OCI-LY7 (cell line): ENCODE data around the gene NR1I2. TPM values are rescaled to one million over a fixed set of nuclear protein-coding genes. Genes with fewer than 3 reads are reported as not detected.

ENCODE experiments used
- BruUV-seq: library from RNA; stranded (reverse); fragments of 400-500 nt; replicated peaks from 2 replicates; lab custom pipeline; 2021; lab: Mats Ljungman, UMichigan
- CTCF ChIA-PET: fragments of 300-600 bp; sonication (Branson Sonifier 250); formaldehyde crosslinking; loops from one replicate; lab custom pipeline; 2022; ENCODE audit warnings: antibody characterized with exemption; ENCODE audit not compliant: unreplicated experiment; lab: Charles Lee
- POLR2A ChIA-PET: fragments of 300-600 bp; sonication (Branson Sonifier 250); formaldehyde crosslinking; loops from one replicate; lab custom pipeline; 2022; ENCODE audit warnings: antibody characterized with exemption; lab: Charles Lee
- DNase-seq: peaks from one replicate; pipeline ENCODE4 v3.0.0-alpha.2; 2015; ENCODE audit warnings: low spot score
- H2AFZ ChIP-seq: fragments of 200-600 bp; sonication (generic), shearing (Covaris generic); 2 replicates; pipeline ENCODE4 v1.6.1; 2014; ENCODE audit warnings: mild to moderate bottlenecking, antibody characterized with exemption, low read length, moderate library complexity
- H3K27ac ChIP-seq: fragments of 200-600 bp; sonication (generic); 2 replicates; pipeline ENCODE4 v1.5.1; 2014; ENCODE audit warnings: mixed run types, low read depth, mild to moderate bottlenecking, moderate library complexity, low read length, inconsistent platforms; ENCODE audit not compliant: poor library complexity, severe bottlenecking
- H3K36me3 ChIP-seq: fragments of 200-600 bp; sonication (generic); 2 replicates; pipeline ENCODE4 v1.6.1; 2014; ENCODE audit warnings: mild to moderate bottlenecking, antibody characterized with exemption, low read length, moderate library complexity, mixed read lengths; ENCODE audit not compliant: insufficient read depth
- H3K4me1 ChIP-seq: fragments of 200-600 bp; sonication (generic); 2 replicates; pipeline ENCODE4 v1.5.1; 2014; ENCODE audit warnings: mild to moderate bottlenecking, low read length; ENCODE audit not compliant: insufficient read depth, poor library complexity, severe bottlenecking
- H3K4me2 ChIP-seq: fragments of 200-600 bp; sonication (generic); 2 replicates; pipeline ENCODE4 v1.6.1; 2014; ENCODE audit warnings: mild to moderate bottlenecking, low read length
- H3K4me3 ChIP-seq: fragments of 200-600 bp; sonication (generic); 2 replicates; pipeline ENCODE4 v1.5.1; 2014; ENCODE audit warnings: mild to moderate bottlenecking, low read depth, low read length; ENCODE audit not compliant: poor library complexity, severe bottlenecking
- H3K79me2 ChIP-seq: fragments of 200-600 bp; sonication (generic); 2 replicates; pipeline ENCODE4 v1.6.1; 2016; ENCODE audit warnings: low read depth, mild to moderate bottlenecking, low read length, moderate library complexity, mixed read lengths; ENCODE audit not compliant: insufficient read depth
- H3K9me2 ChIP-seq: fragments of 200-600 bp; sonication (generic); 2 replicates; pipeline ENCODE4 v1.6.1; 2016; ENCODE audit warnings: mild to moderate bottlenecking, low read length, mixed read lengths; ENCODE audit not compliant: insufficient read depth
- H3K9me3 ChIP-seq: fragments of 200-600 bp; sonication (generic); 2 replicates; pipeline ENCODE4 v1.6.1; 2014; ENCODE audit warnings: mild to moderate bottlenecking, mixed run types, low read length, mixed read lengths
- H4K20me1 ChIP-seq: fragments of 200-600 bp; sonication (generic); 2 replicates; pipeline ENCODE4 v1.6.1; 2014; ENCODE audit warnings: mild to moderate bottlenecking, antibody characterized with exemption, low read length, moderate library complexity, mixed read lengths; ENCODE audit not compliant: insufficient read depth
- EZH2phosphoT487 ChIP-seq: fragments of 200-600 bp; sonication (generic); IDR thresholded peaks from 2 replicates; pipeline ENCODE4 v1.6.1; 2018; ENCODE audit warnings: low read depth, borderline replicate concordance, mild to moderate bottlenecking, mixed run types, antibody characterized with exemption, low read length, moderate library complexity, mixed read lengths
- intact Hi-C: fragments of 100-400 bp; cut with micrococcal nuclease; formaldehyde crosslinking; loops from one replicate; pipeline ENCODE4 v1.10.0; 2022; ENCODE audit not compliant: unreplicated experiment
- total RNA-seq, 2 experiments: library from RNA; depleted of rRNA in 1 of 2; stranded (reverse); fragments of >200 nt in 1 of 2; shearing (Covaris generic) in 1 of 2; gene quantifications; 2 replicates each; pipeline ENCODE4 v1.2.3, GENCODE V29; 2014 to 2022
- TF ChIP-seq, protein P1 (sequence below): fragments of 200-600 bp; sonication (generic); conservative IDR thresholded peaks from 2 replicates; pipeline ENCODE4 v1.5.1; 2014; ENCODE audit warnings: mild to moderate bottlenecking, antibody characterized with exemption, low read length, moderate library complexity, mixed read lengths

The NR1I2 gene
- total RNA-seq, 2 experiments from 2014 or later, result not detected

DNA sequence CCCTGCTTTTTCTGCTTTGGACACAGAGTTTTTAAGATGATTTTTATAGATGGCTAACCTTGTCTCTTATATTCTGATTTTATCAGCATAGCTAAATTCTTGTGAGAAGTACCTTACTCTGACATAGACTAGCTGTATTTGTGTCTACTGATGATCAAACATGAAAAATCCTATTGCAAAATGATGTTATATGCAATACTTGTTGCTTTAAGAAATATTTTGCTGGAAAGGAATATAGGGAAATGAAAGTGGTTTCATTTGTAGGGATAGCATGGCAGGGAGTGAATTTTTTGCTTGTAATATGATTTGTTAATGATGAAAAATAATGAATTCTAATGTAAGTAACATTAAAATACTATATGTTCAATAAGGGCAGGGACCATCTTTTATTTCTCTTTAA is 43.2 kb upstream of the NR1I2 start:
- Histone ChIP-seq H3K4me3 (no peak overlapping the region), H3K79me2 (no peaks in the 10 kb centered on the region), H3K9me2 (no peaks in the 10 kb centered on the region), H3K9me3 (no peaks in the 10 kb centered on the region), H2AFZ (no peak overlapping the region), H3K4me1 (peaks cover 4% of the 10 kb centered on the region), H3K36me3 (no peaks in the 10 kb centered on the region), H4K20me1 (no peaks in the 10 kb centered on the region), H3K27ac (no peak overlapping the region), H3K4me2 (no peak overlapping the region)
- CTCF ChIA-PET, result no interaction called here
- intact Hi-C loops, result no loop called here
- no peak for DNase-seq
- TF ChIP-seq EZH2phosphoT487, result no peak
- TF ChIP-seq, protein P1, sequence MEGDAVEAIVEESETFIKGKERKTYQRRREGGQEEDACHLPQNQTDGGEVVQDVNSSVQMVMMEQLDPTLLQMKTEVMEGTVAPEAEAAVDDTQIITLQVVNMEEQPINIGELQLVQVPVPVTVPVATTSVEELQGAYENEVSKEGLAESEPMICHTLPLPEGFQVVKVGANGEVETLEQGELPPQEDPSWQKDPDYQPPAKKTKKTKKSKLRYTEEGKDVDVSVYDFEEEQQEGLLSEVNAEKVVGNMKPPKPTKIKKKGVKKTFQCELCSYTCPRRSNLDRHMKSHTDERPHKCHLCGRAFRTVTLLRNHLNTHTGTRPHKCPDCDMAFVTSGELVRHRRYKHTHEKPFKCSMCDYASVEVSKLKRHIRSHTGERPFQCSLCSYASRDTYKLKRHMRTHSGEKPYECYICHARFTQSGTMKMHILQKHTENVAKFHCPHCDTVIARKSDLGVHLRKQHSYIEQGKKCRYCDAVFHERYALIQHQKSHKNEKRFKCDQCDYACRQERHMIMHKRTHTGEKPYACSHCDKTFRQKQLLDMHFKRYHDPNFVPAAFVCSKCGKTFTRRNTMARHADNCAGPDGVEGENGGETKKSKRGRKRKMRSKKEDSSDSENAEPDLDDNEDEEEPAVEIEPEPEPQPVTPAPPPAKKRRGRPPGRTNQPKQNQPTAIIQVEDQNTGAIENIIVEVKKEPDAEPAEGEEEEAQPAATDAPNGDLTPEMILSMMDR, result no peak
- BruUV-seq, result no TSS peak
- POLR2A ChIA-PET, result interaction anchor here (1.2 kb wide), 1 partner anchor 28 kb away, joined by 4 read pairs; no protein-coding TSS in a partner anchor

DNA sequence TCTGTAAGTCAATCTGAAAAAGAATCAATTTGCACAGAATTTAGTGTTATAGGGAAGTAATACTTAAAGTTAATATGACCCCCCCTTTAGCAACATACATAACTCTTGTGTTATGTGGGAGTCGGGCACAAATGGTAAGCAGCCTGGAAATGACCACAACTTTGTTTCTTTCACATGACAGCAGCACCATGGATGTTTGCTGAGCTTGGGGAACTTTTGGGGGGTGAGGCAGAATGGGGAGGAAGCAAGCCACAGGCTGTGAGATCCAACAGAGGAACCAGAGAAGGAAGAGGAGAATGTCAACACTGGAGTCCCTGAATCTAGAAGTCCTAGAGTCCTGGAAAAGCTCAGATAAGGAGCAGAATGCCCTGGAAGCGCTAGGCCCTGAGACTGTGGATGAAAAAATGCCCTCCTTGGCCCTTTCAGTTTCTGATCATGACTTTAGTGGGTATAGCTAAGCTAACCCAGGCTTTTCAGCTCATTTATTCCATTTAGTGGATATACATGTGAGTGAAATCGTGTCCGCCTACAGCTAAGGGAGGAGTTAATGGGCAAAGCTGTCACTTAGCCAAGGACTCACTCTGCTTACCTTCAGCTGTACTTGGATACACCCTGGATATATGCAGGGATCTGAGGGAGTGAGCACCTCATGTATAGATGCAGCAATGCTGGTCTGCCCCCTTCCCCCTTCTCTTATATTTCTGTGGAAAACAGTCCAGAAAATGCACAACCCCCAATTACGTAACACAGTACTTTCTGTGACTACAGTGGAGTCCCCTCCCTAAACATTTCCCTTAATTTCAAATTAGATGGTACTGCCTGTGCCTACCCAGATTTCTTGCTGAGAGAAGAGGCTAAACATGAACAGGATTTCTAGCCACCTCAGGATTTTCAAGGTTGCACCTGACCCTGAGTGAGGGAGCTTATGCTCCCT is 40.0 kb upstream of the NR1I2 start:
- Histone ChIP-seq H3K36me3 (no peaks in the 10 kb centered on the region), H3K9me3 (no peaks in the 10 kb centered on the region), H2AFZ (no peak overlapping the region), H4K20me1 (no peaks in the 10 kb centered on the region), H3K79me2 (no peaks in the 10 kb centered on the region), H3K27ac (no peak overlapping the region), H3K4me2 (no peak overlapping the region), H3K4me1 (peaks cover 4% of the 10 kb centered on the region), H3K9me2 (no peaks in the 10 kb centered on the region), H3K4me3 (no peak overlapping the region)
- intact Hi-C loops, result no loop called here
- TF ChIP-seq EZH2phosphoT487, result no peak
- TF ChIP-seq, protein P1, result no peak
- ChIA-PET POLR2A (interaction anchor here (0.9 kb wide), 1 partner anchor 878 kb away, joined by 3 read pairs; no protein-coding TSS in a partner anchor), CTCF (no interaction called here)
- BruUV-seq, result no TSS peak
- DNase-seq, result no peak

DNA sequence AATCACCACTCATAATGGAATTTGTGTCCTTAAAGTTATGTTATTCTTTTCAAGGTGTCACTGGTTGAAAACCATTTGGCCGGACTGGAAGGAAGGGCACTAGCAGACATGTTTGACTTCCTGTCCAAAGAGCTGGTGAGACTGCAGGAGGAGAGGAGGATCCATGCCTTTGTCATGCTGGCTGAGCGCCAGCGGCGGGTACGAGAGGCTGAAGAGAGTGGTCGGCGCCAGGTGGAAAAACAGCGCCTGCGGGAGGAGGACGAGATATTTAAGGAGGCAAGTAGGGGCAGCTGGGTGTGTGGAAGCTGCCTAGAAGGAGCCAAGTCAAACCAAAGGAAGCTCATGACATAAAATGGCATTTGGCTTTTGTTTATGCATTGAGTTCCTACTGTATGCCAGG is 38.0 kb upstream of the NR1I2 start:
- Histone ChIP-seq H4K20me1 (no peaks in the 10 kb centered on the region), H3K9me2 (no peaks in the 10 kb centered on the region), H3K79me2 (no peaks in the 10 kb centered on the region), H3K27ac (no peak overlapping the region), H3K4me1 (no peaks in the 10 kb centered on the region), H3K9me3 (no peaks in the 10 kb centered on the region), H3K36me3 (no peaks in the 10 kb centered on the region), H3K4me3 (no peak overlapping the region), H3K4me2 (no peak overlapping the region), H2AFZ (no peak overlapping the region)
- POLR2A ChIA-PET, result interaction anchor here (1.4 kb wide), 1 partner anchor 10 kb away, joined by 4 read pairs; no protein-coding TSS in a partner anchor
- intact Hi-C loops, result no loop called here
- CTCF ChIA-PET, result no interaction called here
- no TSS peak for BruUV-seq
- DNase-seq, result no peak
- no peak for TF ChIP-seq EZH2phosphoT487
